HEK293 (cell line): Measurements from ENCODE around the gene TBC1D17.

Source experiments
- CTCF ChIA-PET: fragments of 350-600 bp; formaldehyde crosslinking; extraction: SDS; loops from one replicate; lab custom pipeline; 2021; ENCODE audit warnings: antibody characterized with exemption; lab: Yijun Ruan, JAX
- POLR2A ChIA-PET: fragments of 300-600 bp; formaldehyde crosslinking; extraction: SDS; loops from one replicate; lab custom pipeline; 2020; ENCODE audit warnings: antibody characterized with exemption, inconsistent platforms; lab: Yijun Ruan, JAX
- H3K27ac ChIP-seq: fragments of 200-500 bp; sonication (Bioruptor generic); 2 replicates; pipeline ENCODE4 v1.5.1; 2014; ENCODE audit warnings: low read depth, low read length, control low read depth, inconsistent platforms; ENCODE audit errors: extremely low read depth
- H3K36me3 ChIP-seq, 2 experiments: fragments of 200-500 bp in 1 of 2; sonication (Bioruptor generic) in 1 of 2; 1 replicate in 1 of 2; 2 replicates in 1 of 2; pipeline ENCODE4 v1.5.1; 2014 to 2017; ENCODE audit warnings: inconsistent platforms in 2 of 2, low read length in 2 of 2; ENCODE audit not compliant: control insufficient read depth in 2 of 2, insufficient read depth in 1 of 2
- H3K4me1 ChIP-seq: fragments of 200-500 bp; sonication (Bioruptor generic); 2 replicates; pipeline ENCODE4 v1.5.1; 2014; ENCODE audit warnings: mild to moderate bottlenecking, low read length, inconsistent platforms; ENCODE audit not compliant: control insufficient read depth, insufficient read depth
- H3K4me3 ChIP-seq: 2 replicates; pipeline ENCODE4 v1.5.1; 2011; ENCODE audit warnings: low read depth, mild to moderate bottlenecking, control low read depth, low read length, moderate library complexity
- H3K9me3 ChIP-seq: fragments of 200-500 bp; sonication (Bioruptor generic); 2 replicates; pipeline ENCODE4 v1.5.1; 2014; ENCODE audit warnings: low read depth, low read length, inconsistent platforms; ENCODE audit not compliant: control insufficient read depth, insufficient read depth
- EGR2 ChIP-seq: fragments of 450-650 bp; formaldehyde crosslinking; IDR thresholded peaks from 2 replicates; pipeline ENCODE4 v1.5.1; 2016; ENCODE audit warnings: low read depth, missing biosample characterization, missing genetic modification characterization
- GLI2 ChIP-seq: fragments of 450-650 bp; formaldehyde crosslinking; IDR thresholded peaks from 2 replicates; pipeline ENCODE4; 2017; ENCODE audit warnings: missing biosample characterization, missing genetic modification characterization, low read depth, borderline replicate concordance
- OVOL3 ChIP-seq: fragments of 450-650 bp; formaldehyde crosslinking; IDR thresholded peaks from 2 replicates; pipeline ENCODE4 v1.5.1; 2016; ENCODE audit warnings: missing biosample characterization, missing genetic modification characterization
- SP2 ChIP-seq: fragments of 450-650 bp; formaldehyde crosslinking; IDR thresholded peaks from 2 replicates; pipeline ENCODE4 v1.5.1; 2016; ENCODE audit warnings: missing biosample characterization, missing genetic modification characterization
- SP3 ChIP-seq: fragments of 450-650 bp; formaldehyde crosslinking; IDR thresholded peaks from 2 replicates; pipeline ENCODE4 v1.5.1; 2016; ENCODE audit warnings: missing biosample characterization, missing genetic modification characterization
- ZBTB49 ChIP-seq: fragments of 450-650 bp; formaldehyde crosslinking; IDR thresholded peaks from 2 replicates; pipeline ENCODE4 v1.5.1; 2016; ENCODE audit warnings: missing biosample characterization, missing genetic modification characterization, low read depth
- ZBTB7A ChIP-seq: fragments of 450-650 bp; formaldehyde crosslinking; IDR thresholded peaks from 2 replicates; pipeline ENCODE4 v1.5.1; 2016; ENCODE audit warnings: low read depth, missing biosample characterization, missing genetic modification characterization
- ZFP3 ChIP-seq: fragments of 450-650 bp; formaldehyde crosslinking; IDR thresholded peaks from 2 replicates; pipeline ENCODE4 v1.5.1; 2016; ENCODE audit warnings: low read depth, missing biosample characterization, missing genetic modification characterization
- ZNF146 ChIP-seq: fragments of 450-650 bp; formaldehyde crosslinking; IDR thresholded peaks from 2 replicates; pipeline ENCODE4 v1.5.1; 2016; ENCODE audit warnings: missing biosample characterization, missing genetic modification characterization
- ZNF155 ChIP-seq: fragments of 450-650 bp; formaldehyde crosslinking; IDR thresholded peaks from 2 replicates; pipeline ENCODE4 v1.5.1; 2016; ENCODE audit warnings: missing biosample characterization, missing genetic modification characterization
- ZNF157 ChIP-seq: fragments of 450-650 bp; formaldehyde crosslinking; IDR thresholded peaks from 2 replicates; pipeline ENCODE4 v1.5.1; 2016; ENCODE audit warnings: missing biosample characterization, missing genetic modification characterization
- ZNF2 ChIP-seq: fragments of 450-650 bp; formaldehyde crosslinking; IDR thresholded peaks from 2 replicates; pipeline ENCODE4 v1.5.1; 2016; ENCODE audit warnings: missing biosample characterization, missing genetic modification characterization
- ZNF302 ChIP-seq: fragments of 450-650 bp; formaldehyde crosslinking; IDR thresholded peaks from 2 replicates; pipeline ENCODE4 v1.5.1; 2016; ENCODE audit warnings: missing biosample characterization, missing genetic modification characterization, low read depth
- ZNF404 ChIP-seq: fragments of 450-650 bp; formaldehyde crosslinking; IDR thresholded peaks from 2 replicates; pipeline ENCODE4 v1.5.1; 2017; ENCODE audit warnings: missing biosample characterization, missing genetic modification characterization
- ZNF501 ChIP-seq: fragments of 450-650 bp; formaldehyde crosslinking; IDR thresholded peaks from 2 replicates; pipeline ENCODE4 v1.5.1; 2016; ENCODE audit warnings: missing biosample characterization, missing genetic modification characterization
- ZNF561 ChIP-seq: fragments of 450-650 bp; IDR thresholded peaks from 2 replicates; pipeline ENCODE4 v1.5.1; 2018; ENCODE audit warnings: missing biosample characterization, missing genetic modification characterization, borderline replicate concordance
- ZNF600 ChIP-seq: fragments of 450-650 bp; formaldehyde crosslinking; IDR thresholded peaks from 2 replicates; pipeline ENCODE4 v1.5.1; 2016; ENCODE audit warnings: missing biosample characterization, missing genetic modification characterization
- ZNF626 ChIP-seq: fragments of 450-650 bp; sonication (Bioruptor Pico); formaldehyde crosslinking; IDR thresholded peaks from 2 replicates; pipeline ENCODE4 v1.5.1; 2018; ENCODE audit warnings: missing biosample characterization, missing genetic modification characterization, inconsistent platforms
- ZNF639 ChIP-seq: fragments of 450-650 bp; formaldehyde crosslinking; IDR thresholded peaks from 2 replicates; pipeline ENCODE4 v1.5.1; 2016; ENCODE audit warnings: missing biosample characterization, missing genetic modification characterization
- ZNF677 ChIP-seq: fragments of 450-650 bp; IDR thresholded peaks from 2 replicates; pipeline ENCODE4 v1.5.0; 2018; ENCODE audit warnings: missing biosample characterization, mild to moderate bottlenecking, missing genetic modification characterization, moderate library complexity
- ZNF707 ChIP-seq: fragments of 450-650 bp; formaldehyde crosslinking; IDR thresholded peaks from 2 replicates; pipeline ENCODE4 v1.5.1; 2016; ENCODE audit warnings: missing biosample characterization, missing genetic modification characterization
- ZNF768 ChIP-seq: fragments of 450-650 bp; formaldehyde crosslinking; IDR thresholded peaks from 2 replicates; pipeline ENCODE4 v1.5.1; 2018; ENCODE audit warnings: missing biosample characterization, mild to moderate bottlenecking, missing genetic modification characterization
- ZSCAN16 ChIP-seq: fragments of 450-650 bp; formaldehyde crosslinking; IDR thresholded peaks from 2 replicates; pipeline ENCODE4 v1.5.1; 2016; ENCODE audit warnings: missing biosample characterization, missing genetic modification characterization
- TF ChIP-seq, protein P1 (sequence below): fragments of 450-650 bp; formaldehyde crosslinking; IDR thresholded peaks from 2 replicates; pipeline ENCODE4 v1.5.1; 2016; ENCODE audit warnings: missing biosample characterization, missing genetic modification characterization
- TF ChIP-seq, protein P2 (sequence below): fragments of 450-650 bp; formaldehyde crosslinking; IDR thresholded peaks from 2 replicates; pipeline ENCODE4 v1.5.1; 2016; ENCODE audit warnings: missing biosample characterization, missing genetic modification characterization
- TF ChIP-seq, protein P3 (sequence below): fragments of 450-650 bp; formaldehyde crosslinking; IDR thresholded peaks from 2 replicates; pipeline ENCODE4 v1.5.1; 2017; ENCODE audit warnings: missing biosample characterization, mild to moderate bottlenecking, missing genetic modification characterization, moderate library complexity
- TF ChIP-seq, protein P4 (sequence below): fragments of 450-650 bp; formaldehyde crosslinking; IDR thresholded peaks from 2 replicates; pipeline ENCODE4 v1.5.1; 2016; ENCODE audit warnings: missing biosample characterization, missing genetic modification characterization
- TF ChIP-seq, protein P5 (sequence below): fragments of 450-650 bp; formaldehyde crosslinking; IDR thresholded peaks from 2 replicates; pipeline ENCODE4 v1.5.1; 2016; ENCODE audit warnings: missing biosample characterization, missing genetic modification characterization

TBC1D17 gene

DNA sequence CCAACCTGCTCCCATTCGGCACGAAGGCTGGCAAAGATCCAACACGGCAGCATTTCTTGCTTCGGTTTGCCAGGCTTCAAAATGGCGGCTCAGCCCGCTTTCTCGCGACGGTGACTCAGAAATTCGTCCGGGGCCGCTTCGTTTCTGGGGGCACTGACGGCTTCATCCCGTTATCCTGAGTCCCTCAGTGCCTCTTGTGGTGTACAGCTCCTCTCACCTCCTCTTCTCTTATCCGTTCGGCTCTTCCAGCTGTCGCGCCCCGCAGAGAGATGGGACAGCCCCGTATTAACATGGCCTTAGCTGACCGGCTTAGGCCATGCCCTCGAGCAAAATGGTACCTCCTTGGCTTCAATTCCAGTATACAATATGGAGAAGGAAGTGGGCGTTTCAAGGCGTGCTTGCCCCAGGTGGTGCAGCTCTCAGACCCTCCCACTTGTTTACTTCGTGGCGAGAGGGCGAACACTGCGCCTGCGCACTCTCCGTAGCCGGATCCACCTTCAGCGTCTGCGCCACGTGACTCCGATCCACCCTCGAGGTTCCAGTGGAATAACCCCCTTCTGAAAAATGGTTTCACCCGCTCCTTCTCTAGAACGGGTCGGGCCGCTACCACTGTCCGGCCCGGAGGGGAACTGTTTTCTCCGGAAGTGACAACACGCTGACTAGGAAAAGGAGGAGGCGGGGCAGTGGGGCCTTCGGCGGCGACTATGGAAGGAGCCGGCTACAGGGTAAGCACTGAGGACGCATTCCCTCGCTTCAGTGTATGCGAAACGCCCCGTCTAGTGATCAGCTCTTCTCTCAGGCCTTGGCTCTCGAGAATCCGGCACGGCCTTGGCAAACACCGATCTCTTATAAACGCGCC lies at the start of gene TBC1D17, which contains the start of gene AKT1S1:
Gene TBC1D17, plus strand, starts transcription at position 683 of the 859 bp plus-strand sequence. Its CDS starts 22 bp downstream, at position 705.
Gene AKT1S1, minus strand, starts transcription at position 336 of the 859 bp plus-strand sequence. CDS start 4,060 bp downstream, outside the sequence.
- peaks cover 3 to 45% of the 10 kb centered on the region in 2 experiments; a peak in 2 of 3 replicates for H3K36me3 ChIP-seq
- peak within 1 kb of the TSS; percentile 94 for H3K27ac ChIP-seq
- ChIA-PET POLR2A (interaction anchor here (0.6 to 4.8 kb wide), 18 partner anchors 9 to 237 kb away, joined by 3 to 41 read pairs (median 6); partner anchors contain the start of genes AP2A1, ATF5, FUZ and NUP62), CTCF (no interaction called here)
- H3K9me3 ChIP-seq, result no peaks in the 10 kb centered on the region
- peaks cover 9% of the 10 kb centered on the region for H3K4me1 ChIP-seq
- peak within 1 kb of the TSS; percentile 79 for H3K4me3 ChIP-seq
- TF ChIP-seq ZNF157 (tag by site-specific recombination) (no peak), SP2 (tag by site-specific recombination) (peak; percentile 77), ZBTB7A (no peak), ZBTB49 (tag by site-specific recombination) (no peak), GLI2 (tag by site-specific recombination) (no peak), ZNF677 (tag by site-specific recombination) (no peak), ZNF404 (tag by site-specific recombination) (no peak), ZNF639 (peak; percentile 78; the same call in 1 of the 2 replicates), ZNF626 (tag by site-specific recombination) (no peak), OVOL3 (peak; percentile 77; the same call in 1 of the 2 replicates), ZSCAN16 (tag by site-specific recombination) (no peak), ZNF768 (tag by site-specific recombination) (no peak), EGR2 (peak; percentile 64), ZNF155 (tag by site-specific recombination) (no peak), ZNF302 (tag by site-specific recombination) (no peak), ZNF600 (tag by site-specific recombination) (no peak), ZFP3 (tag by site-specific recombination) (no peak), ZNF501 (tag by site-specific recombination) (no peak; the same call in none of the 2 replicates), SP3 (peak; percentile 97), ZNF707 (no peak), ZNF561 (tag by site-specific recombination) (peak; percentile 48; the same call in 1 of the 2 replicates), ZNF2 (tag by site-specific recombination) (0 out of 2 replicates have a peak, but pooled peaks have one; percentile 14), ZNF146 (no peak)
- TF ChIP-seq, protein P1, sequence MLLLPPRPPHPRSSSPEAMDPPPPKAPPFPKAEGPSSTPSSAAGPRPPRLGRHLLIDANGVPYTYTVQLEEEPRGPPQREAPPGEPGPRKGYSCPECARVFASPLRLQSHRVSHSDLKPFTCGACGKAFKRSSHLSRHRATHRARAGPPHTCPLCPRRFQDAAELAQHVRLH (tag by site-specific recombination), result peak; percentile 38
- TF ChIP-seq, protein P2, sequence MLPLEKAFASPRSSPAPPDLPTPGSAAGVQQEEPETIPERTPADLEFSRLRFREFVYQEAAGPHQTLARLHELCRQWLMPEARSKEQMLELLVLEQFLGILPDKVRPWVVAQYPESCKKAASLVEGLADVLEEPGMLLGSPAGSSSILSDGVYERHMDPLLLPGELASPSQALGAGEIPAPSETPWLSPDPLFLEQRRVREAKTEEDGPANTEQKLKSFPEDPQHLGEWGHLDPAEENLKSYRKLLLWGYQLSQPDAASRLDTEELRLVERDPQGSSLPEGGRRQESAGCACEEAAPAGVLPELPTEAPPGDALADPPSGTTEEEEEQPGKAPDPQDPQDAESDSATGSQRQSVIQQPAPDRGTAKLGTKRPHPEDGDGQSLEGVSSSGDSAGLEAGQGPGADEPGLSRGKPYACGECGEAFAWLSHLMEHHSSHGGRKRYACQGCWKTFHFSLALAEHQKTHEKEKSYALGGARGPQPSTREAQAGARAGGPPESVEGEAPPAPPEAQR (tag by site-specific recombination), result peak; percentile 22; the same call in 1 of the 2 replicates
- TF ChIP-seq, protein P3, sequence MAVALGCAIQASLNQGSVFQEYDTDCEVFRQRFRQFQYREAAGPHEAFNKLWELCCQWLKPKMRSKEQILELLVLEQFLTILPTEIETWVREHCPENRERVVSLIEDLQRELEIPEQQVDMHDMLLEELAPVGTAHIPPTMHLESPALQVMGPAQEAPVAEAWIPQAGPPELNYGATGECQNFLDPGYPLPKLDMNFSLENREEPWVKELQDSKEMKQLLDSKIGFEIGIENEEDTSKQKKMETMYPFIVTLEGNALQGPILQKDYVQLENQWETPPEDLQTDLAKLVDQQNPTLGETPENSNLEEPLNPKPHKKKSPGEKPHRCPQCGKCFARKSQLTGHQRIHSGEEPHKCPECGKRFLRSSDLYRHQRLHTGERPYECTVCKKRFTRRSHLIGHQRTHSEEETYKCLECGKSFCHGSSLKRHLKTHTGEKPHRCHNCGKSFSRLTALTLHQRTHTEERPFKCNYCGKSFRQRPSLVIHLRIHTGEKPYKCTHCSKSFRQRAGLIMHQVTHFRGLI, result no peak
- TF ChIP-seq, protein P4, sequence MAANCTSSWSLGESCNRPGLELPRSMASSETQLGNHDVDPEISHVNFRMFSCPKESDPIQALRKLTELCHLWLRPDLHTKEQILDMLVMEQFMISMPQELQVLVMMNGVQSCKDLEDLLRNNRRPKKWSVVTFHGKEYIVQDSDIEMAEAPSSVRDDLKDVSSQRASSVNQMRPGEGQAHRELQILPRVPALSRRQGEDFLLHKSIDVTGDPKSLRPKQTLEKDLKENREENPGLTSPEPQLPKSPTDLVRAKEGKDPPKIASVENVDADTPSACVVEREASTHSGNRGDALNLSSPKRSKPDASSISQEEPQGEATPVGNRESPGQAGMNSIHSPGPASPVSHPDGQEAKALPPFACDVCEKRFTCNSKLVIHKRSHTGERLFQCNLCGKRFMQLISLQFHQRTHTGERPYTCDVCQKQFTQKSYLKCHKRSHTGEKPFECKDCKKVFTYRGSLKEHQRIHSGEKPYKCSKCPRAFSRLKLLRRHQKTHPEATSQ (tag by site-specific recombination), result no peak
- TF ChIP-seq, protein P5, sequence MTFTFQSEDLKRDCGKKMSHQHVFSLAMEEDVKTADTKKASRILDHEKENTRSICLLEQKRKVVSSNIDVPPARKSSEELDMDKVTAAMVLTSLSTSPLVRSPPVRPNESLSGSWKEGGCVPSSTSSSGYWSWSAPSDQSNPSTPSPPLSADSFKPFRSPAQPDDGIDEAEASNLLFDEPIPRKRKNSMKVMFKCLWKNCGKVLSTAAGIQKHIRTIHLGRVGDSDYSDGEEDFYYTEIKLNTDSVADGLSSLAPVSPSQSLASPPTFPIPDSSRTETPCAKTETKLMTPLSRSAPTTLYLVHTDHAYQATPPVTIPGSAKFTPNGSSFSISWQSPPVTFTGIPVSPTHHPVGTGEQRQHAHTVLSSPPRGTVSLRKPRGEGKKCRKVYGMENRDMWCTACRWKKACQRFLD, result no peak
